ENCODE measurements around the gene SCD.
"Not testable (repeated sequence)": the region's sequence is repeated elsewhere in the genome, so short reads cannot be mapped to it uniquely, and the experiment has no call there.

SCD gene

DNA sequence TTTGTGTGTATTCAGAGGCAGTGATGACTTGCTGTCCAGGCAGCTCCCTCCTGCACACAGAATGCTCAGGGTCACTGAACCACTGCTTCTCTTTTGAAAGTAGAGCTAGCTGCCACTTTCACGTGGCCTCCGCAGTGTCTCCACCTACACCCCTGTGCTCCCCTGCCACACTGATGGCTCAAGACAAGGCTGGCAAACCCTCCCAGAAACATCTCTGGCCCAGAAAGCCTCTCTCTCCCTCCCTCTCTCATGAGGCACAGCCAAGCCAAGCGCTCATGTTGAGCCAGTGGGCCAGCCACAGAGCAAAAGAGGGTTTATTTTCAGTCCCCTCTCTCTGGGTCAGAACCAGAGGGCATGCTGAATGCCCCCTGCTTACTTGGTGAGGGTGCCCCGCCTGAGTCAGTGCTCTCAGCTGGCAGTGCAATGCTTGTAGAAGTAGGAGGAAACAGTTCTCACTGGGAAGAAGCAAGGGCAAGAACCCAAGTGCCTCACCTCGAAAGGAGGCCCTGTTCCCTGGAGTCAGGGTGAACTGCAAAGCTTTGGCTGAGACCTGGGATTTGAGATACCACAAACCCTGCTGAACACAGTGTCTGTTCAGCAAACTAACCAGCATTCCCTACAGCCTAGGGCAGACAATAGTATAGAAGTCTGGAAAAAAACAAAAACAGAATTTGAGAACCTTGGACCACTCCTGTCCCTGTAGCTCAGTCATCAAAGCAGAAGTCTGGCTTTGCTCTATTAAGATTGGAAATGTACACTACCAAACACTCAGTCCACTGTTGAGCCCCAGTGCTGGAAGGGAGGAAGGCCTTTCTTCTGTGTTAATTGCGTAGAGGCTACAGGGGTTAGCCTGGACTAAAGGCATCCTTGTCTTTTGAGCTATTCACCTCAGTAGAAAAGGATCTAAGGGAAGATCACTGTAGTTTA, 15.8 kb downstream of the SCD start:
- no peak for DNase-seq

DNA sequence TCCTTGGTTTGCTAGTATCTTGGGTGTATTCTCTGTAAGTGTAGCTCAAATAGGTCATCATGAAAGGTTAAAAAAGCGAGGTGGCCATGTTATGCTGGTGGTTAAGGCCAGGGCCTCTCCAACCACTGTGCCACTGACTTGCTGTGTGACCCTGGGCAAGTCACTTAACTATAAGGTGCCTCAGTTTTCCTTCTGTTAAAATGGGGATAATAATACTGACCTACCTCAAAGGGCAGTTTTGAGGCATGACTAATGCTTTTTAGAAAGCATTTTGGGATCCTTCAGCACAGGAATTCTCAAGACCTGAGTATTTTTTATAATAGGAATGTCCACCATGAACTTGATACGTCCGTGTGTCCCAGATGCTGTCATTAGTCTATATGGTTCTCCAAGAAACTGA, 17.1 kb downstream of the SCD start:
- DNase-seq: no peak

GRCh38 chr10:100364735-100365391, 17.8 kb downstream of the SCD start:
- DNase-seq: no peak

GRCh38 chr10:100368721-100369120, 21.7 kb downstream of the SCD start:
- no peak for DNase-seq

DNA sequence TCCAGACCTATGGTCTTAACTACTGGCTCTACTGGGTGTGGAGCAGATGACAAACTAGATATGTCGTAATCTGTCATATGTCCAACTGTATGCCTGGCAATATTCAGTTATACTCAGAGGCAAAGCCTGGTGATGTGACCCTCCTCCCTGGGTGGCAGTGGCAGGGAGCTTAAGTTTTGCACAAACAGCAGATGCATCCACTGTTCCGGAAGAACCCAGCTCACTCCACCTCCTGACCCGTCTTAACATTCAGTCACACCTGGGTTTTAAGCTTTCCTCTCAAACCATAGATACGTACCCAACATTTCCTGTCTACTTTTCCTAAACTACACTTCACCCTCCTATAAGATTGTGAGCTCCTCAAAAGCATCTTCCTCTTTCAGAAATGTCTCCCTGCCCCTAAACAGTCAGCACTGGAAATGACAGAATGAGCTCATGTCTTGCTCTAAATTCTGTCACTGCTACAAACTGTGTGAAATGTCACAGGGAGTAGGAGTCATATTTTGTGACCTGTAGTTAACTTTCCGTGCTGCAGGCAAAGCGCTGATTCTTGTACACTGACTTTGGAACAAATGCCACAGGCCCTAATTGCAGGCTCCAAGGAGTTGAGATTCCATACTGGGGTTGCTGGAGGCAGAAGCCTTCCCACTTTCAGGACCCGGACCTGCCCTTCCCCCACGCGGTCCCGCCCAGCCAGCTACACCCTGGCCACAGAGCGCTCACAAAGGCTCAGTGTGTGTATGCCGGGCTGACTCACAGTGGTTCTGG, 23.9 kb downstream of the SCD start:
- peak; percentile 67 for DNase-seq

DNA sequence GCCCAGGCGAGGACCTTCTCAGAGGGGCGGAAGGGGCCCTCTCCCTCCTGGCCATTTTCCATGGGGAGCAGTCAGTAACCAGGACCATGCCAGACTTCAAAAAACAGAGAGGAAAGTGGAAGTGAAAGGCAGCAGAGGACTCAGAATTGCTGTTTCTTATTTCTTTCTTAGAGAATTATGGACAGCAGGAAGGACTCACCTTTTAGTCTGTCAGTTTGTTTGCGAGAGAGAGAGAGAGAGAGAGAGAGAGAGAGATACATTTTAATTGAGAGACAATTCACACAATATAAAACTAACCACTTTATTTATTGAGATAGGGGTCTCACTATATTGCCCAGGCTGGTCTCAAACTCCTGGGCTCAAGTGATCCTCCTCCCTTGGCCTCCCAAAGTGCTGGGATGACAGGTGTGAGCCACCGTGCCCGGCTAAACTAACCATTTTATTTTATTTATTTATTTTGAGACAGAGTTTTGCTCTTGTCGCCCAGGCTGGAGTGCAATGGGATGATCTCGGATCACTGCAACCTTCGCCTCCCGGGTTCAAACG, 24.5 kb downstream of the SCD start:
- DNase-seq: no peak

GRCh38 chr10:100372415-100373297, 25.6 kb downstream of the SCD start:
- no peak for DNase-seq

DNA sequence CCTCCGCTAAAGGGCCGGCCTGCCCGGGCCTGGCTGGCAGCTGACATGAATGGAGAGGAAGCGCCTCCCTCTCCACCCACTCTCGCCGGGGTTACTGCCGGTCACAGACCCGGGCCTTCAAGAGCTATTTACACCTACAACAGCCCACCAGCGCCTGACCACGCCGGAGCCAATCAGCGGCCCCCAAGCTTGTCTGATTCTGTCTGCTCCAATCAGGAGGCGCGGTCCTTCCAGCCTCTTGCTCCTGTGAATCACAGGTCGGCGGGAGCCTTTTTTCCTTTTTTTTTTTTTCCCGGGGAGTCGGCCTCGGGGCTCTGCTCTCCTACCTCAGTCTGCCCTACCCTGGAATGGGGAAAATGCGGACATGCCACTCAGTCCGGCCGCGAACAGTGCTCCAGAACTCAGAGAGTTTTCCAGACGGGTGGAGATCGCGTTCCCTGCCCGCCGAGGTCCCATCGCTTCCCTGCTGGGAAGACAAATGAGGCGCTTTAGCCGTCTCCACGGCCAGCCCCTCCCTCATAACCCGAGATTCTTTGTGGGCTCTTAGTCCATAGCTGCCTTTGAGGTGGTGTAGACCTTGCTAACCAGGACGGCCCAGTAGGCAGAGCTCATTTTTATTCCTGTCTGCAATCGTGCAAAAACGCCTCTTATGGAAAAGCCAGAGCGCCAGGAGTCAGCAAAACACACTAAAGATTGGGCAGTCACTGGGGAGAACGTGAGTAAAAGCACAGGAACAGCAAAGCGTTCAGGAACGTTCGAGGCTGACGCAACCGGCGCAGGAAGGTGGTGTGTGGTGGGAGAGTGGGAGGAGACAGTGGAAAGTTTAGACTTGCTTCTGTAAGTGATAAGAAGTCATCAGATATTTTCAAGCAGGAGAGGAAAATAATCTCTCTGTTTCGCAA, 26.5 kb downstream of the SCD start:
- DNase-seq: peak; percentile 79

DNA sequence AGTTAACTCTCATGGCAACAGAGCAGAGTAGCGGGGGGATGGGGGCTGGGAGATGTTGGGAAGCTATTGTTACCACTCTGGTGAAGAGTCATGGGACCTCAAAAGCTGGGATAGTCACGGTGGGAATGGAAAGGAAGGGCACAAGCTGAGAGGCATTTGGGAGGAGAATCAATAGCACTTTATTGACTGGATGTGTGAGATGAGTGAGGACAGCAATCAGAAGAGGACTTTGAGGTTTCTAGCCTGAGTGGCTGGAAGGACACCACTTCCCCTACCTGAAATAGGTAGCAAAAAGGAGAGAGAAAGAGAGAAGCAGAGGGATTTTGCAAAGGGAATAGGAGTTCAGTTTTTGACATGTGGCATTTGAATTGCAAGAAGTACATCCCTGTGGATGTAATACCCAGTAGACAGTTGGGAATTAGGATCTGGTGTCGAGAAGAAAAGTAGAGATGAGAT, 27.2 kb downstream of the SCD start:
- DNase-seq: no peak

GRCh38 chr10:100374677-100375353, 27.8 kb downstream of the SCD start:
- DNase-seq: not testable (repeated sequence)

GRCh38 chr10:100376656-100377055, 29.6 kb downstream of the SCD start:
- not testable (repeated sequence) for DNase-seq

DNA sequence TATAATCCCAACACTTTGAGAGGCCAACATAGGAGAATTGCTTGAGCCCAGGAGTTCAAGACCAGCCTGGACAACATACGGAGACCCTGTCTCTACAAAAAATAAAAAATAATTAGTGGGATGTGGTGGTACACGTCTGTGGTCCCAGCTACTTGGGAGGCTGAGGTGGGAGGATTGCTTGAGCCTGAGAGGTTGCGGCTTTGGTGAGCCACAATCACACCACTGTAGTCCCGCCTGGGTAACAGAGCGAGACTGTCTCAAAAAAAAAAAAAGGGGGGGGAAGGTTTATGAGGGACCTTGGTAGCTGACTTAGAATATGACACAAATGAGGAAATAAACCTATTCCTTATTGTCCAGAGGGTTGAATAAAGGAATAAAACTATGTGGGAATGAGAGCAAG, 30.8 kb downstream of the SCD start:
- no peak for DNase-seq

GRCh38 chr10:100380400-100380799, 33.4 kb downstream of the SCD start:
- DNase-seq: no peak

GRCh38 chr10:100382553-100382952, 35.5 kb downstream of the SCD start:
- no peak for DNase-seq

- DNase-seq: no peak
Measured at GRCh38 chr10:100383251-100383650, 36.2 kb downstream of the SCD start.

- DNase-seq: no peak
Measured at GRCh38 chr10:100391163-100392002, 44.4 kb downstream of the SCD start.

DNA sequence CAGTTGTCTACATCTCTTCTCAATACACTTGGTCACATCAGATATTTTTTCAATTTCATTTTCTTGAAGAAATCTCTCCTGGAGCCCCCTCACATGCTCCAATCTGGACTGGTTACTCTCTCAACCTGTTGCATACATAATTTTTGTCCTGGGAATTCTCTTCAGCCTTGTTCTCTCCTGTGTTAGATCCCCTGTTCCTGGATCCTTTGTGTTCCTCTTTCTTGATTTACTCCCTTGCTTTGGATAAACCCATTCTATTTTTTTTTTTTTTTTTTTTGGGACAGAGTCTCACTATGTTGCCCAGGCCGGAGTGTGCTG, 45.6 kb downstream of the SCD start:
- DNase-seq: no peak

DNA sequence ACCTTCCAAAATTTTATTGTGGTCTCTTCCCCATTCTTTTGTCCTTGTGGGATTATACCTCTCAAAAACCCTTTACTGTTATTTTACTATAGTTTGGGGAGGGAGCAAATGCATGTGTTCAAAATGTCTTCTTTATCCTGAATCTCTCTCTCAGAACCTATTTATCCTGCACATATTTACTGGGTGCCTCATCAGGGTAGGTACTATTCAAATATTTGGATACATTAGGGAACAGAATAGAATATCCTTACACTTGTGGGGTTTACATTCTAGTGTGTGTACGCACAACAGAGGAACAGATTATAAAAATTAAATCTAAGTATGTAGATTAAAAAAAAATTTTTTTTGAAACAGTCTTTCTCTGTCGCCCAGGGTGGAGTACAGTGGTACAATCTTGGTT, 48.6 kb downstream of the SCD start:
- no peak for DNase-seq

GRCh38 chr10:100396605-100397004, 49.6 kb downstream of the SCD start:
- no peak for DNase-seq
